ENCODE results near the gene METTL2B.
"Not testable (repeated sequence)": the region's sequence is repeated elsewhere in the genome, so short reads cannot be mapped to it uniquely, and the experiment has no call there.

METTL2B gene

DNA sequence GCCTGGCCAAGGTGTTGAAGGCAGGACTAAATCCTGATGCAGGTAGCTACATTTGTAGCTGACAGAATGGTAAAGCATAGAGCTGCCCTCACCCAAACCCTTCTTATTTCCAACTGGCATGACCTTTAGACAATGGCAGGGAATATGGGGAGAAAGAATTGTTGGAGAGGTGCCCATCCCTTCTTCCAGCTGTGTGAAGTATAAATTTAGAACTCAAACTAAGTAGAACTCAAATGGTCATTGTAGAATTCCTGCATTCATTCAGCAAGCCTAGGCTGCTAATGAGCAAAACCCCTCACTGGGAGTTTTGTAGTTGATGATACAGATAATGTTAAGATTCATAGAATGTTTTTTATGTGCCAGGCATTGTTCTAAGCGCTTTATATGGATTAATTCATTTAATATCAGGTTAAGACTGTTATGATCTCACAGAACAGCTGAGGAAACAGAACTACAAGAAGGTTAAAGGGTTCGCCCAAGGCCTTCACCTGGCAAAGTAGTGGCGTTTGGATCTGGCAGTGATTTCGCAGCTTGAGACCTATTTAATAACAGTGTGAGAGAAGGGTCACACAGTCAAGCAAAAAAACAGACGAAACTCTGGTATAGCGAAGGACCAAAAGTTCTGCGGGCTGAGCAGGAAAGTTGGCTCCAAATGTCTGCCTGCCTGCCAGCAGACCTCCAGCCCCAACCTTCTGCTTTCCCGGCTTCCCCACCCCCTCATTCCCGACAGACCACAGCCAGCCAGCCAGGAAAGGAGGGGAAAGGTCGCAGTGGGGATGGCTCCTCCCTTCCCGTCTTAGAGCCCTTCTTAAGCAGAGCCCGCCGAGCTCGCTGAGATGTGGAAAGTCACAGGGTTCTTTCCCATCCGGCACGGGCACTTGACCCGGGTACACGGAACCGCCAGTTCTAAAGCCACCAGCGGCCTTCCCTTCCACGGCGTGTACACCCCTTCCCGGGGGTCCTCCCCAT lies 22.4 kb upstream of the METTL2B start:
- peaks cover 2 to 23% (median 14%) of the 10 kb centered on the region in 11 experiments; a peak in 12 of 22 replicates for H3K36me3 ChIP-seq
- H3K9ac ChIP-seq, result peak overlapping the region in 1 of 11 experiments; percentile 87; a peak in 1 of 22 replicates
- H3K4me2 ChIP-seq, result peak overlapping the region in 6 of 11 experiments; percentile 75 to 99 (median 92); a peak in 9 of 22 replicates
- peak overlapping the region in 4 of 11 experiments; percentile 82 to 83 (median 82); a peak in 5 of 22 replicates for H3K27ac ChIP-seq
- no peak for TF ChIP-seq Cebpa-rat (IDR thresholded peaks at IDR 0.05)
- H3K27me3 ChIP-seq, result no peaks in the 10 kb centered on the region
- H3K9me3 ChIP-seq (replicated peaks in 1 of 11), result no peaks in the 10 kb centered on the region
- H3K4me3 ChIP-seq, result no peak overlapping the region
- peaks cover 0 to 30% (median 22%) of the 10 kb centered on the region in 11 experiments; a peak in 15 of 22 replicates for H4K20me1 ChIP-seq
- H3K4me1 ChIP-seq, result peaks cover 45 to 78% (median 51%) of the 10 kb centered on the region in 10 experiments

DNA sequence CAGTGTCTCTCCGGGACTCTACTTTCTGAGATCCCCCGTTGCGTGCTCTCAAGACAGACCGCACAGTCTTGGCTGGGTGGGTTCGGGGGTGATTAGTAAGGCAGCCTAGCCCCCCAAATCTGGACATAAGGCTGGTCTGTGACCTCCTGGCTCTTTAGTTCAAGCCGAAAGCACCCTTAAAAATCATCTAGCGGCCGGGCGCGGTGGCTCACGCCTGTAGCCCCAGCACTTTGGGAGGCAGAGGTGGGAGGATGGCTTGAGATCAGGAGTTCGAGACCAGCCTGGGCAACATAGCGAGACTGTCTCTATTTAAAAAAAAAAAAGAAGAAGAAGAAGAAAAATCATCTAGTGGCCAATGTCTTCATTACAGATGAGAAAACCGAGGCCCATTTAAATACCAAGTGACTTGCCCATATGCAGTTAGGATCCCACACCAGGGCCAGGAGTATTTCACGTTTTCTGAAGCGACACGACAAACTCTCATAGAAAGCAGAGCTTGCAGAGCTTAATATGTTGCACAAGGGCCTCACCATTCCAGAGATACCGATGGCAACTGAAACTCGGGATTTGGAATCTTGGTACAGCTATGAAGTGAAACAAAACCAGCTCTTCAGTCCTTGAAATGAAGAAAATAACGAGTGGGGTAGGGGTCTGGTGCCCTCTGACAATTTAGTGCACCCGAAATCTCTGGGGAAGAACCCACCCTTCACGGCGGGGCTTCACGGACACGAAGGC lies 21.6 kb upstream of the METTL2B start:
- peak overlapping the region; percentile 74 to 98 (median 90) for H3K4me3 ChIP-seq
- H4K20me1 ChIP-seq, result peaks cover 5 to 39% (median 29%) of the 10 kb centered on the region in 11 experiments; a peak in 19 of 22 replicates
- peaks cover 49 to 78% (median 55%) of the 10 kb centered on the region in 10 experiments for H3K4me1 ChIP-seq
- H3K4me2 ChIP-seq, result peak overlapping the region; percentile 63 to 99 (median 93)
- no peaks in the 10 kb centered on the region for H3K9me3 ChIP-seq (replicated peaks in 1 of 11)
- H3K27ac ChIP-seq, result peak overlapping the region; percentile 52 to 93 (median 83); a peak in 21 of 22 replicates
- no peaks in the 10 kb centered on the region for H3K27me3 ChIP-seq
- no peak for TF ChIP-seq Cebpa-rat (IDR thresholded peaks at IDR 0.05)
- peak overlapping the region; percentile 76 to 96 (median 91) for H3K9ac ChIP-seq
- peaks cover 2 to 23% (median 14%) of the 10 kb centered on the region in 11 experiments; a peak in 12 of 22 replicates for H3K36me3 ChIP-seq

DNA sequence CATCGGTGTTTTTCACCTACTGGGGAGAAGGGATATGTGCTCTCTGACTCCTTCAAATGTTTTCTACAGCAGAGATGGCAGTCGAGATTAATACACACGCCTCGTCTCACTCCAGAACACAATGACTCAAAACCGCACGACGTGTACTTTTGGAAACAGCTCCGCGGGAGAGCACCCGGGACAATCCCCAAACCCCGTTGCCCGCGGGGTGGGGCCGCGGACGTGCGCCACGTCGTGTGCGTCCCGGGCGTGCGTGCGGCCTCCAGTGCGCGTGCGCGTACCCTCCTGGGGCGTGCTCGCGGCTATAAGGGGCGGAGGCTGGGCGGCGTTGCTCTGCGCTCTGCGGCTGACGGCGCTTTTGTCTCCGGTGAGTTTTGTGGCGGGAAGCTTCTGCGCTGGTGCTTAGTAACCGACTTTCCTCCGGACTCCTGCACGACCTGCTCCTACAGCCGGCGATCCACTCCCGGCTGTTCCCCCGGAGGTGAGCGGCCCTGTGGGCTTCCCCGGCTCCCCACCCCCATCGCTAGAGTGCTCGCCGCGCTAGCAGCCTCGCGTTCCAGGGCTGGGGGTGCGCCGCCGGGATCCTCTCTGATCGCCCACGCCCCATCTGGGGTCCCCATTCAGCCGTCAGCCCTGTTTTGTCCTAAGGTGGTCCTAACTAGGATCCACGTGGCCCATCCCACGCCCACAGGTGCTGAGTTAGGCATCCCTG lies 20.8 kb upstream of the METTL2B start, which contains the start of gene HILPDA:
TSS of gene HILPDA (plus strand) at position 336 of the 712 bp plus-strand sequence. CDS start 1,391 bp downstream, outside the sequence.
- peaks cover 43 to 71% (median 52%) of the 10 kb centered on the region in 10 experiments for H3K4me1 ChIP-seq
- H4K20me1 ChIP-seq, result peaks cover 8 to 46% (median 34%) of the 10 kb centered on the region in 11 experiments; a peak in 19 of 22 replicates
- peaks cover 2 to 25% (median 14%) of the 10 kb centered on the region in 11 experiments; a peak in 12 of 22 replicates for H3K36me3 ChIP-seq
- H3K9ac ChIP-seq, result peak within 1 kb of the TSS; percentile 81 to 96 (median 91)
- H3K27ac ChIP-seq, result peak within 1 kb of the TSS; percentile 78 to 93 (median 83)
- H3K9me3 ChIP-seq (replicated peaks in 1 of 11), result no peaks in the 10 kb centered on the region
- H3K27me3 ChIP-seq, result no peaks in the 10 kb centered on the region
- peak within 1 kb of the TSS; percentile 74 to 98 (median 90) for H3K4me3 ChIP-seq
- H3K4me2 ChIP-seq, result peak within 1 kb of the TSS; percentile 87 to 99 (median 94)
- TF ChIP-seq Cebpa-rat (IDR thresholded peaks at IDR 0.05), result no peak

DNA sequence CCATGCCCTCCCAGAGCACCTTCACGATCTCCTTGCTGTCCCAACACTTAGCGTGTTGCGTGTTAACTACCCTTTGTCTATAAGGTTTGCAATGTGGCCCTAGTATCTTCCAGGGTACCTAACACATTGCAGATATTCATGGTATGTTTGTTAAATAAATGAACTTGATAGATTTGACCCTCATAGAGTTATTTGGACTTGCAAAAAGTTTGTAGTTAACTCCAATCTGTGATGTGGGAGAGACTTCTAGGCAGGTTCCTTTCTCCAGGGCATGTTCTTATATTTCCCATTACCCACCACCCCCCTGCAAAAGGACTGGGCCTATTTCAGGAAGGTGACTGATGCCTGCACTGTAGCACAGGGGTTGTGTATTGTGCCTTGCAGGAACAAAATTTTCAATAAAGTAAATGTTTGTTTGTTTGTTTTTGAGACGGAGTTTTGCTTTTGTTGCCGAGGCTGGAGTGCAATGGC lies 20.3 kb upstream of the METTL2B start:
- Histone ChIP-seq H3K4me3 (peak overlapping the region; percentile 74 to 98 (median 90)), H3K27me3 (no peaks in the 10 kb centered on the region), H4K20me1 (peaks cover 8 to 52% (median 40%) of the 10 kb centered on the region in 11 experiments; a peak in 19 of 22 replicates), H3K27ac (peak overlapping the region; percentile 1 to 93 (median 83); a peak in 20 of 22 replicates), H3K36me3 (peaks cover 2 to 28% (median 14%) of the 10 kb centered on the region in 11 experiments; a peak in 12 of 22 replicates), H3K9ac (peak overlapping the region; percentile 81 to 96 (median 91)), H3K4me2 (peak overlapping the region; percentile 87 to 99 (median 94)), H3K4me1 (peaks cover 41 to 65% (median 50%) of the 10 kb centered on the region in 10 experiments), H3K9me3 (replicated peaks in 1 of 11) (no peaks in the 10 kb centered on the region)
- TF ChIP-seq Cebpa-rat (IDR thresholded peaks at IDR 0.05), result no peak

DNA sequence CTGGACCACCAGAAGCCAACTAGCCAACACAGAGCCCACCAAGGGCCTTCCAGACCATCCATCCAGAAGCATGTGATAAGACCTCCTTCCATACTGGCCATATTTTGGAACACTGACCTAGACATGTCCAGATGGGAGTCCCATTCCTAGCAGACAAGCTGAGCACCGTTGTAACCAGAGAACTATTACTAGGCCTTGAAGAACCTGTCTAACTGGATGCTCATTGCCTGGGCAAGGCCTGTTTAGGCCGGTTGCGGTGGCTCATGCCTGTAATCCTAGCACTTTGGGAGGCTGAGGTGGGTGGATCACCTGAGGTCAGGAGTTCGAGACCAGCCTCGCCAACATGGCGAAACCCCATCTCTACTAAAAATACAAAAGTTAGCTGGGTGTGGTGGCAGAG lies 19.2 kb upstream of the METTL2B start:
- not testable (repeated sequence) for H3K9me3 ChIP-seq (replicated peaks in 1 of 11); H3K27me3 ChIP-seq
- peak overlapping the region; percentile 74 to 98 (median 90) for H3K4me3 ChIP-seq
- H3K36me3 ChIP-seq, result peaks cover 2 to 29% (median 14%) of the 10 kb centered on the region in 11 experiments; a peak in 12 of 22 replicates
- 0 out of 22 replicates have a peak overlapping the region, but pooled peaks of 2 of the 11 experiments have one; percentile 78 to 92 for H3K27ac ChIP-seq
- peaks cover 8 to 60% (median 40%) of the 10 kb centered on the region in 11 experiments; a peak in 19 of 22 replicates for H4K20me1 ChIP-seq
- H3K9ac ChIP-seq, result peak overlapping the region; percentile 81 to 96 (median 91); a peak in 21 of 22 replicates
- peak overlapping the region; percentile 87 to 99 (median 94) for H3K4me2 ChIP-seq
- H3K4me1 ChIP-seq, result peaks cover 41 to 54% (median 49%) of the 10 kb centered on the region in 10 experiments

DNA sequence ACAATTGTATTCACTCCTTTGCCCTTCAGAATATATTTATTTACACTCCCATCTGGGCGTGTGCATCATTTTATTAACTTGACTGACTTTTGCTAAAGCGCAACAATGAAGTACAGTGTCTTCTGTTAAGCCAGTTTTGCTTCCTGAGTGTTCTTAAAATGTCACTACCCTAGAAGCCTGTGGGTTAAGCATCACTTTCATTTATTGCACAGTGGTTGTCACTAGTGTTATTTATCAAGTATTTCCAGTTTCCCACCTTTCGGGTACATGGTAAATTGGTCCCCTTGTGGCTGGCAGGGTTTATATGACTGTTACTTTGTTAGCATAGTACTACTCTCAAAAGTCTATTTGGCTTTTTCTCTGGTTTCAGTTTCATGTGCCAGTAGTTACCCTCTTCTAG lies 17.6 kb upstream of the METTL2B start:
- peaks cover 41 to 53% (median 49%) of the 10 kb centered on the region in 10 experiments for H3K4me1 ChIP-seq
- peaks cover 3 to 45% (median 22%) of the 10 kb centered on the region in 11 experiments; a peak in 19 of 22 replicates for H3K36me3 ChIP-seq
- peaks cover 8 to 60% (median 40%) of the 10 kb centered on the region in 11 experiments; a peak in 19 of 22 replicates for H4K20me1 ChIP-seq
- no peak for TF ChIP-seq Cebpa-rat (IDR thresholded peaks at IDR 0.05)
- H3K27me3 ChIP-seq, result no peaks in the 10 kb centered on the region
- H3K4me2 ChIP-seq, result peak overlapping the region; percentile 87 to 99 (median 94)
- peak overlapping the region in 5 of 11 experiments; percentile 24 to 87 (median 81); a peak in 5 of 22 replicates for H3K9ac ChIP-seq
- no peak overlapping the region for H3K27ac ChIP-seq
- peak overlapping the region in 1 of 10 experiments; percentile 93; a peak in 2 of 20 replicates for H3K4me3 ChIP-seq
- peaks cover 0 to 6% (median 0%) of the 10 kb centered on the region in 11 experiments; a peak in 2 of 22 replicates for H3K9me3 ChIP-seq (replicated peaks in 1 of 11)

DNA sequence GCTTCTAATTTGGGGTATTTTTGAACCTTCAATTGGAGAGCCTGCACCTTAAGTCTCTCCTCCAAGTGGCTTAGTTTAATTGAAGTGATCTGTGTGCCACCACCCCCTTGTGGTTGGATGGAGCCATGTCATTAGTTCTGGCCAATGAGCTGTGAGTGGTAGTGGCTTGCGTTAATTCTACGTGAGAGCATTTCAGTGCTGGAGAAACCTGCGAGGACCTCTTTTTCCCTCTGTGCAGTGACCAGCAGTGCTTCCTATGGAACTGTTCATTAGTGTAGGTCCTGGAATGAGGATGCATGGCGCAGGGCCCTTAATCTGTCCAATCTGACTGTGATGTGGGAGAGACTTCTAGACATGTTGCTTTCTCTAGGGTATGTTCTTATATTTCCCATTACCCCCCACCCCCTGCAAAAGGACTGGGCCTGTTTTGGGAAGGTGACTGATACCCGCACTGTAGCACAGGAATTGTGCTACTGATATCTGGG lies 17.1 kb upstream of the METTL2B start:
- Histone ChIP-seq H3K36me3 (peaks cover 6 to 50% (median 26%) of the 10 kb centered on the region in 11 experiments; a peak in 19 of 22 replicates), H3K9ac (peak overlapping the region in 1 of 11 experiments; percentile 5; a peak in 1 of 22 replicates), H3K4me2 (peak overlapping the region; percentile 87 to 99 (median 94); a peak in 20 of 22 replicates), H4K20me1 (peaks cover 8 to 60% (median 40%) of the 10 kb centered on the region in 11 experiments; a peak in 19 of 22 replicates), H3K9me3 (replicated peaks in 1 of 11) (peaks cover 0 to 6% (median 0%) of the 10 kb centered on the region in 11 experiments; a peak in 2 of 22 replicates), H3K27me3 (no peaks in the 10 kb centered on the region), H3K4me1 (peaks cover 39 to 56% (median 48%) of the 10 kb centered on the region in 10 experiments), H3K27ac (no peak overlapping the region), H3K4me3 (no peak overlapping the region)
- TF ChIP-seq Cebpa-rat (IDR thresholded peaks at IDR 0.05), result no peak

All from BLaER1 treated with 17β-estradiol and CSF1 and Interleukin-3, amounts not matched to agents 10 nM and 100 nM (cell line).